Stimulated activated CD8-positive, alpha-beta memory T cell treated with anti-CD3 and anti-CD28 coated beads, Interleukin-12 subunit alpha, Interleukin-12 subunit beta, amount 100 ng/mL, for 4 hours (primary cell): ENCODE measurements around the gene TMEM263.
"Not testable (repeated sequence)": the region's sequence is repeated elsewhere in the genome, so short reads cannot be mapped to it uniquely, and the experiment has no call there.

Experiments used
- DNase-seq: peaks from one replicate; pipeline ENCODE4 v3.0.0-alpha.2; 2020; ENCODE audit warnings: low read depth

The TMEM263 gene

DNA sequence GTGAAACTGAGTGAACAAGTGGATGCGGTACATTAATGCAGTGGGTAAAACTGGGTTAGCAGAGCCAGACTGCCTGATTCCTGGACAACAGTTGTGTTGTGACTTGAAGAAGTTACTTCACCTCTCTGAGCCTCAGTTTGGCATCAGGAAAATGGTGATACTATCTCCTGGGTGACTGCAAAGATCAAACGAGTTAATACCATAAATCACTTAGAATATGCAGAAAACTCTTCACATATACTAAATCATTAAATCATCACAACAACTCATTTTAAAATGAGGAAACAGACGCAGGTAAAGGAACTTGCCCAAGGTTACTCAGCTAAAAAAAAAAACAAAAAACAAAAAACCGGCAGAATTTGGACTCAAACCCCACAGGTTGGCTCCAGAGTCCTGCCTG, 30.4 kb downstream of the TMEM263 start:
- no peak for DNase-seq

DNA sequence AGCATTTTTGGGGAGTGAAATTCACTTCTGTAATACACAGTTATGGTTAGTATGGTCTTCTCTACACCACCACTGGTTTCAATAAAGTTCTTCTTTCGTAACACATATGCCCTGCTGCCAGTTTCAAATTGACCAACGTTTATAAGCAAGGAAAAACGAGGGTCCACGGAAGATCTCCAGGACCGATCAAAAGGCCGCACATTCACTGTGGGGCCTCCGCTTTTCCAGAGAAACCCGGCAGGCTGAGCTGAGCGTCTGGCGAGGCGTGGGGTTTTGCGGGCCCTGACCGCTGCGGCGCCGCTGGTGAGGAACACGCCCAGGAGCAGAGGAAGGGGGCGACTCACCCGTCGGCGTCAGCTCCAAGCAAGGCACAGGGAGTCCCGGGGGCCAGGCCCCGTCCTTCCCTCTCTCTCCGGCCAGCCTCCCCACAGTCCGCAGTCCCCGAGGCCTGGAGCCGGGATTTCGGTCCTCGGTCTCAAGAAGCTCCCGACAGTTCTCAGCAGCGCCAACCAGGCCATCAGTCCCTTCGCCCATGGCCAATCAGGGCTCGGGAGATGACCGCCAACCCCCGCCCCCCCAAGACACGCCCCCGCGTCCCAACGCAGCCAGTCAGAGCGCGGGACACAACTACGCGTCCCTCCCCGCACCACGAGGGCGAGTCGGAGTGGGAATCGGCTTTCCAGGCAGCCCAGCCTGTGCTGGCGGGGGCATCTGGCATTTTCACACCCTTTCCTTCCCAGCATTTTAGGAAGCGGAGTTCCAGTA, 31.1 kb downstream of the TMEM263 start, which contains the start of gene MTERF2:
Gene MTERF2 (minus strand): TSS at position 522 of the 765 bp plus-strand sequence. CDS start 8,432 bp downstream, outside the sequence.
- peak; percentile 65 for DNase-seq

DNA sequence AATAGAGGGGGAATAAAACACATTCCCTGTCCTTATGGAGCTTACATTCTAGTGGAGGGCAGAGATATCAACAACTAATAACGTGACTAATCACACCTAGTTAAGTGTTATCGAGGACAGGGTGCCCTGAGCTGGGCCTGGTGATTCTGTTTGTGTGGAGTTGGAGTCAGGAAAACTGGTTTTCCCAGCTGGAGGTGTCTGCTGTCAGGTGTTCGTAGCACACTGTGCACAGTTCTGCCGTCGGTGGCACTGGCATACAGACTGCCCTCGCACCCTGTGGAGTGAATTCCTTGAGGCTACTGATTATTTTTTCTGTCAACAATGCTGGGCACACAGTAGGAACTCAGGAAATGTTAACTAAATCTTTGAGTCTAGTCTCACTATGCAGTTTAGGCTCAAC, 32.1 kb downstream of the TMEM263 start:
- no peak for DNase-seq

DNA sequence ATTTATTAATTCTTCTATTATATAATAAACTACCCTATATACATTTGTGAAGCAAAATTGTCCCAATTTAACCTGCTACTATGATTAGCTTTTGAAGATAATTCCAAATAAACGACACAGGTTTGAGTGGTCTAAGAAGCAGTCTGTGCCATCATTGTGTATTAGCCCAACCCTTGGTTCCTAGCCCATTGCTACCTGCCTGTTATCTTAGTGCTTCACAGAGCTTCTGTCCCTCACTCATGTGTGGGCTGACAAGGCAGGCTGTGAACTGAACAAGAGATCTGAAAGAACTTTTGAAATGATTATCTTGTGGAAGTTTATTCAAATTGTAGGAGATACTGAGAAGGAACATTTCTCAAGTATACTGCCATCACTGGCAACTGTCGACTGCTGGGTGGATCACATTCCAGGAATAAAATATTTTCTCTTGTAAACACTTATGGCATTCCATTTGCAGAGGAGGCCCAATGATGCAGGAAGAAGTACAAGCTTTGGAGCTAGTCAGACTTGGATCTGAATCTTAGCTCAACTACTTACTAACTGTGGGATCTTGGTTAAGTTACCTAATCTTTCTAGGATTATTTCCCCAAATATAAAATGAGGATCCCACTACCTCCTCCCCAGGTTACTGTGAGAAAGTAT, 39.0 kb downstream of the TMEM263 start:
- DNase-seq, result no peak

DNA sequence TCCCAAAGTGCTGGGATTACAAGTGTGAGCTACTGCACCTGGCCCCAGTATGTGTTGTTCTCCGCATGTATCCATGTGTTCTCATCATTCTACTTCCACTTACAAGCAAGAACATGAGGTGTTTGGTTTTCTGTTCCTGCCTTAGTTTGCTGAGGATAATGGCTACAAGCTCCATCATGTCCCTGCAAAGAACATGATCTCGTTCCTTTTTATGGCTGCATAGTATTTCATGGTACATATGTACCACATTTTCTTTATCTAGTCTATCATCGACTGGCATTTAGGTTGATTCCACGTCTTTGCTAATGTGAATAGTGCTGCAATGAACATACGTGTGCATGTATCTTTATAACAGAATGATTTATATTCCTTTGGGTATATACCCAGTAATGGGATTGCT, 40.4 kb downstream of the TMEM263 start:
- not testable (repeated sequence) for DNase-seq

DNA sequence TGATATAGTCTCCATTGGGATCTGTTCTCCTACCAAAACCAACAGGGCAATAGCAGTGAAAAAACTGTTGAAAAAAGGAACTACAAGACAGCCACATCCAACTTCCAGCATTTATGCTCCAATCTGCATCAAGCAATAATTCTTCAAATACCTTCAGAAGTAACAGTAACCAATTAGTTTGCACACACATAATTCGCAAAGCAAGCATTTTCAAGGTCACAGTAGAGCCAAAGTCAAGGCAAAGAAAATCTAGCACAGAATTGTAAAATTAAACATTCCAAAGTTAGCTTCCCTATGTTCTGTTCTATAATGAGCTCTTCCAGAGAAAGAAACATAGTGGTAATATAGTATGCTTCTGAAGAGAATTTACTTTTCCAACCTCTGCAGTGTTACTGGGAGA, 42.2 kb downstream of the TMEM263 start:
- DNase-seq, result no peak

DNA sequence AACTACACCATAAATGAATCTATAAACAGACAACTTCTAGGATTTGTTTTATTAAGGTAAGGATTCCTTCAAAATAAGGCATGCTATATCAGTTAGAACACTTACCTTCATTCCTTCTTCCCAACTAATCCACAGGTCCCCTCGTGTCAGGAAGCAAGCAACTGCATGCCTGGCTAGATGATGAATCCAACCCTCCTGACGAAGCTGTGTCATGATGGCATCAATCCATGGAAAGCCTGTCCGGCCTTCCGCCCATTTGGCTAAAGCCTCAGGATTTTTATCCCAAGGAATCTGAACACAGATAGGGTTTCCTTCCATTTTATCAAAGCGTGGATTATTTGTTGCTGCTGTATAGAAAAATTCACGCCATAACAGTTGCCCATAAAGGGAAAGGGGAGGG, 43.7 kb downstream of the TMEM263 start:
- DNase-seq, result no peak

DNA sequence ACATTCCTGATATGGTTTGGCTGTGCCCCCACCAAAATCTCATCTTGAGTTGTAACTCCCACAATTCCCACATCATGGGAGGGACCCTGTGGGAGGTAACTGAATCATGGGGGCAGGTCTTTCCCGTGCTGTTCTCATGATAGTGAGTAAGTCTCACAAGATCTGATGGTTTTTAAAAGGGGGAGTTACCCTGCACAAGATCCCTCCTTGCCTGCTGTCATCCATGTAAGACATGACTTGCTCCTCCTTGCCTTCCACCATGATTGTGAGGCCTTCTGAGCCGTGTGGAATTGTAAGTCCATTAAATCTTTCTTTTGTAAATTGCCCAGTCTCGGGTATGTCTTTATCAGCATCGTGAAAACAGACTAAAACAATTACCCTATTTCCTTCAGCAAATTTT, 47.0 kb downstream of the TMEM263 start:
- not testable (repeated sequence) for DNase-seq

DNA sequence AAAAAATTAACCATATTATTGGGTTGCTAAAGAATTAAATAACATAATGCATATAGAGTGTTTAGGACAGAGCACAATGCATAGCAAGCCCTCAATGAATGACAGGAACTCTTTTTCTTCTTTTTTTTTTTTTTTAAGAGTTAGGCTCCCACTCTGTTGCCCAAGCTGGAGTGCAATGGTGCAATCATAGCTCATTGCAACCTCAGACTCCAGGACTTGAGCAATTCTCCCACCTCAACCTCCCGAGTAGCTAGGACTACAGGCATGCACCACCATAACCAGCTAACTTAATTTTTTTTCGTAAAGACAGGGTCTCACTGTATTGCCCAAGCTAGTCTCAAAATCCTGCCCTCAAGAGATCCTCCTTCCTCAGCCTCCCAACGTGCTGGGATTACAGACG, 51.7 kb downstream of the TMEM263 start:
- no peak for DNase-seq

DNA sequence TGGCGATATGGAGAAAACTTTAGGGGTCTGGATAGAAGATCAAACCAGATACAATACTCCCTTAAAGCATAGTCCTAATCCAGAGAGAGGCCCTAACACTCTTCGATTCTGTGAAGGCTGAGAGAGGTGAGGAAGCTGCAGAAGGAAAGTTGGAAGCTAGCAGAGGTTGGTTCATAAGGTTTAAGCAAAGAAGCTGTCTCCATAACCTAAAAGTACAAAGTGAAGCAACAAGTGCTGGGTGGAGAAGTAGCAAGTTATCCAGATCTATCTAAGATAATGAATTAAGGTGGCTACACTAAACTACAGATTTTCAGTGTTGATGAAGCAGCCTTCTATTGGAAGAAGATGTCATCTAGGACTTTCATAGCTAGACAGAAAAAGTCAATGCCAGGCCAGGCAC, 55.8 kb downstream of the TMEM263 start:
- no peak for DNase-seq

DNA sequence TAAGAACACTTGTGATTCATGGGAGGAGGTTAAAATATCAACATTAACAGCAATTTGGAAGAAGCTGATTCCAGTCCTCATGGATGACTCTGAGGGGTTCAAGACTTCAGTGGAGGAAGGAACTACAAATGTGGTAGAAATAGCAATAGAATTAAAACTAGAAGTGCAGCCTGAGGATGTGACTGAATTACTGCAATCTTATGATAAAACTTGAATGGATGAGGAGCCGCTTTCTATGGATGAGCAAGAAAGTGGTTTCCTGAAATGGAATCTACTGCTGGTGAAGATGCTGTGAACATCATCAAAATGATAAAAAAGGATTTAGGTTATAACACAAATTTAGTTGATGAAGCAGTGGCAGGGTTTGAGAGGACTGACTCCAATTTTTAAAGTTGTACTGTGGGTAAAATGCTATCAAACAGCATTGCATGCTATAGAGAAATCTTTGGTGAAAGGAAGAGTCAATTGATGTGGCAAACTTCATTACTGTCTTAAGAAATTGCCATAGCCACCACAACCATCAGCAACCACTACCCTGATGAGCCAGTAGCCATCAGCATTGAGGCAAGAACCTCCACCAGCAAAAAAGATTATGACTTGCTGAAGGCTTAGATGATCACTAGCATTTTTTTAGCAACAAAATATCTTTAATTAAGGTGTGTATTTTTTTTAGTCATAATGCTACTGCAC, 57.2 kb downstream of the TMEM263 start:
- DNase-seq, result no peak

DNA sequence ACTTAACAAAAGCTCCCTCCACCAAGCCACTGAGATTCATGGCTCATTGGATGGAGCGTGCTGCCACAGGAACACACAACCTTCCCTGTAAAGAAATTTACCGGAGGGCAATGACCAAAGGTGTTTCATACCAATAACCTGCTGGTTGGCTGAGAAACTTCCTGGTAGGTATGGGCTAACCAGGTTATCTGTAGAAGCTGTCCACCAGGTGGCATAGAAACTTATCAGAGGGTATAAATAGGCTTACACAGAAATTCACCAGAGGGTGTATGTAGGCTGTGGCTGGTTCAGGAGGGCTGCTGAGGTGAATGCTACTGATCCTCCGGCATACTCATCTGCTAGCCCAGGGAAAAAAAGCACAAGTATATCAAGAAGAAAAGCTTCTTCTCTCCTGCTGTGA, 58.3 kb downstream of the TMEM263 start:
- no peak for DNase-seq

DNA sequence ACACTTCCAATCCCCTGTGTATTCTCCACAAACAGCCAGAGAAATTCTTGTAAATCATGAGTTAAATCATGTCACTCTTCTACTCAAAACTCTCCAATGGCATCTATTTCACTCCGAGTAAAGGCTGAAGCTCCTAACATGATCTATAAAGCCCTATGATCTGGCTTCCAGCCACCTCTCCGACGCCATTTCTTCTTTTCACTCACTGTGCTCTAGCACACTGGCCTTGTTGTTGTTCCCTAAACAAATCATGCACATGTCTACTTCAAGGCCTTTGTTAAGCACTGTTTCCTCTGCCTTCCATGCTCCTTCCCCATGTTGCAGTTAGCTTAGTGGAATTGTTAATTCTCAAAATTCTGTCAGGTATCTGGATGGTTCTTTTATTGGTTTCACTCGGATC, 61.3 kb downstream of the TMEM263 start:
- no peak for DNase-seq

DNA sequence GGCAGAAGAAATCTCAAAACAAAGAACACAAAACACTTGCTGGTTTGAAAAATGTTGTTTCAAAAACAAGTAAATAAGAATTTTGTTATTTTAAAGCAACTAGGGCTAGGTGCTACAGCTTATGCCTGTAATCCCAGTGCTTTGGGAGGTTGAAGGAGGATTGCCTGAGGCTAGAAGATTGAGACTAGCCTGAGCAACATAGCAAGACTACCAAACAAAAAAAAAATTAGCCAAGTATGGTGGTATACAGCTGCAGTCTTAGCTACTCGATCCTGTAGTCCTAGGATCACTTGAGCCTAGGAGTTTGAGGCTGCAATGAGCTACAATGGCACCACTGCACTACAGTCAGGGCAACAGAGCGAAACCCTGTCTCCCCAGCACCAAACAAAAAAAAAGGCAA, 63.8 kb downstream of the TMEM263 start:
- DNase-seq, result no peak
